Liver (tissue), 9 donors: ENCODE data around the gene HIP1. TPM values are rescaled to one million over a fixed set of nuclear protein-coding genes. Genes with fewer than 3 reads are reported as not detected.

ENCODE experiments used
- DNase-seq: peaks from one replicate; pipeline ENCODE4 v3.0.0-alpha.2; 2017; ENCODE audit warnings: low spot score
- H3K27ac ChIP-seq, 2 donors: one replicate each; pipeline ENCODE4 v1.7.0; 2013; ENCODE audit warnings: inconsistent platforms in 2 of 2, low read length in 2 of 2, control low read depth in 1 of 2, low read depth in 1 of 2, mild to moderate bottlenecking in 1 of 2
- H3K27me3 ChIP-seq, 4 donors: one replicate each; pipeline versions ENCODE4 v1.6.1 to v1.7.0; 2013; ENCODE audit warnings: low read length in 3 of 4, inconsistent platforms in 1 of 4, mild to moderate bottlenecking in 1 of 4, moderate library complexity in 1 of 4; ENCODE audit not compliant: control insufficient read depth in 4 of 4, insufficient read depth in 4 of 4
- H3K36me3 ChIP-seq, 4 donors: one replicate each; pipeline versions ENCODE4 v1.6.1 to v1.7.0; 2013; ENCODE audit warnings: low read length in 3 of 4, mild to moderate bottlenecking in 3 of 4, low read depth in 1 of 4, moderate library complexity in 1 of 4; ENCODE audit not compliant: control insufficient read depth in 4 of 4, insufficient read depth in 3 of 4
- H3K4me1 ChIP-seq, 4 donors: one replicate each; pipeline versions ENCODE4 v1.6.1 to v1.7.0; 2013; ENCODE audit warnings: low read length in 3 of 4, mild to moderate bottlenecking in 3 of 4, moderate library complexity in 1 of 4; ENCODE audit not compliant: control insufficient read depth in 4 of 4, insufficient read depth in 4 of 4
- H3K4me3 ChIP-seq, 3 donors: one replicate each; pipeline versions ENCODE4 v1.6.1 to v1.7.0; 2013; ENCODE audit warnings: low read length in 3 of 3, control low read depth in 1 of 3, low read depth in 1 of 3, mild to moderate bottlenecking in 1 of 3
- H3K9ac ChIP-seq, 2 donors: one replicate each; pipeline ENCODE4 v1.7.0; 2013; ENCODE audit warnings: low read length in 2 of 2, mild to moderate bottlenecking in 2 of 2, moderate library complexity in 2 of 2, control low read depth in 1 of 2, low read depth in 1 of 2
- H3K9me3 ChIP-seq, 4 donors: one replicate each; pipeline versions ENCODE4 v1.6.1 to v1.7.0; 2013; ENCODE audit warnings: low read length in 3 of 4; ENCODE audit not compliant: control insufficient read depth in 4 of 4
- ATF3 ChIP-seq: IDR thresholded peaks from 2 replicates; pipeline ENCODE4 v1.6.1; 2016; ENCODE audit warnings: antibody characterized with exemption
- CTCF ChIP-seq: fragments of 150-350 bp; IDR thresholded peaks from 2 replicates; pipeline ENCODE4 v1.5.1; 2017; ENCODE audit warnings: improper control_type of control experiment, low read depth, low read length; ENCODE audit not compliant: missing input control
- EGR1 ChIP-seq, 2 donors: IDR thresholded peaks; 2 replicates each; pipeline ENCODE4 v1.6.1; 2016 to 2018; ENCODE audit warnings: antibody characterized with exemption in 2 of 2, low read depth in 2 of 2
- FOXA2 ChIP-seq: IDR thresholded peaks from 2 replicates; pipeline ENCODE4 v1.6.1; 2016; ENCODE audit warnings: antibody characterized with exemption
- GABPA ChIP-seq, 2 donors: IDR thresholded peaks in 1 of 2; conservative IDR thresholded peaks in 1 of 2; 2 replicates each; pipeline ENCODE4 v1.6.1; 2016; ENCODE audit warnings: antibody characterized with exemption in 2 of 2, mild to moderate bottlenecking in 1 of 2, moderate library complexity in 1 of 2
- HNF4A ChIP-seq, 2 donors: conservative IDR thresholded peaks; 2 replicates each; pipeline ENCODE4 v1.6.1; 2016; ENCODE audit warnings: antibody characterized with exemption in 2 of 2, mild to moderate bottlenecking in 2 of 2
- HNF4G ChIP-seq: IDR thresholded peaks from 2 replicates; pipeline ENCODE4 v1.6.1; 2016; ENCODE audit warnings: antibody characterized with exemption
- JUND ChIP-seq, 2 donors: IDR thresholded peaks; 2 replicates each; pipeline ENCODE4 v1.6.1; 2016; ENCODE audit warnings: antibody characterized with exemption in 2 of 2
- MAX ChIP-seq: IDR thresholded peaks from 2 replicates; pipeline ENCODE4 v1.6.1; 2016; ENCODE audit warnings: antibody characterized with exemption
- NR2F2 ChIP-seq: IDR thresholded peaks from 2 replicates; pipeline ENCODE4 v1.6.1; 2016; ENCODE audit warnings: antibody characterized with exemption
- RAD21 ChIP-seq, 2 donors: IDR thresholded peaks; 2 replicates each; pipeline ENCODE4 v1.6.1; 2016; ENCODE audit warnings: antibody characterized with exemption in 2 of 2, mild to moderate bottlenecking in 2 of 2
- REST ChIP-seq: IDR thresholded peaks from 2 replicates; pipeline ENCODE4 v1.6.1; 2016; ENCODE audit warnings: antibody characterized with exemption, mild to moderate bottlenecking
- RXRA ChIP-seq, 2 donors: IDR thresholded peaks; 2 replicates each; pipeline ENCODE4 v1.6.1; 2017 to 2018; ENCODE audit warnings: antibody characterized with exemption in 2 of 2, mild to moderate bottlenecking in 1 of 2
- SP1 ChIP-seq: IDR thresholded peaks from 2 replicates; pipeline ENCODE4 v1.6.1; 2018; ENCODE audit warnings: antibody characterized with exemption, mild to moderate bottlenecking
- TAF1 ChIP-seq: conservative IDR thresholded peaks from 2 replicates; pipeline ENCODE4 v1.6.1; 2016; ENCODE audit warnings: antibody characterized with exemption, mild to moderate bottlenecking
- YY1 ChIP-seq: IDR thresholded peaks from 2 replicates; pipeline ENCODE4 v1.6.1; 2016; ENCODE audit warnings: antibody characterized with exemption, mild to moderate bottlenecking
- ZBTB33 ChIP-seq: IDR thresholded peaks from 2 replicates; pipeline ENCODE4 v1.6.1; 2016; ENCODE audit warnings: antibody characterized with exemption
- WGBS: extraction: QIAGEN DNeasy Blood & Tissue Kit; methylation state at CpG from one replicate; pipeline ENCODE4 v1.1.7; 2013; 5-methylcytosine and 5-hydroxymethylcytosine counted together
- polyA plus RNA-seq, 2 donors: library from polyadenylated mRNA; stranded (reverse) in 1 of 2; unstranded in 1 of 2; fragments of 200-250 nt in 1 of 2; fragments of >200 nt in 1 of 2; fragmentation: Nextera tagmentation in 1 of 2; extraction: Ambion mirVana in 1 of 2; gene quantifications; one replicate each; pipeline versions ENCODE4 v1.2.1 to v1.2.3, GENCODE V29; 2013 to 2015
- total RNA-seq, 2 donors: library from RNA; depleted of rRNA; stranded (reverse); fragments of >200 nt; gene quantifications; one replicate each; pipeline ENCODE4 v1.2.3, GENCODE V29; 2014
- donor health status: healthy.
- donor health status: healthy.
- donor health status: healthy.
- donor health status: healthy.
- donor health status: healthy.

Gene HIP1
- total and polyA plus RNA-seq, 4 donors = 3.8 to 13.6 (median 7.8) TPM

- Histone ChIP-seq H3K36me3 (peaks cover 0 to 2% (median 0%) of the 10 kb centered on the region in 4 donors), H3K9ac (no peak overlapping the region), H3K27me3 (no peaks in the 10 kb centered on the region), H3K4me1 (no peaks in the 10 kb centered on the region), H3K27ac (peak overlapping the region in 1 of 2 donors; percentile 76), H3K9me3 (peaks cover 0 to 3% (median under 1%) of the 10 kb centered on the region in 4 donors), H3K4me3 (no peak overlapping the region)
- no peak for DNase-seq
- no peak for TF ChIP-seq ATF3
- TF ChIP-seq EGR1 (IDR thresholded peaks at IDR 0.05; ENCODE audit: low read depth in 2 of 2) = no peak
- TF ChIP-seq CTCF = no peak
- 89% methylated on average over 16 of the region's 16 CpGs for WGBS
Observed at GRCh38 chr7:75623390-75624133, 115.2 kb downstream of the HIP1 start.

GRCh38 chr7:75621124-75621523 lies 117.6 kb downstream of the HIP1 start:
- H3K9ac ChIP-seq = no peak overlapping the region
- TF ChIP-seq CTCF (no peak), MAX (no peak), SP1 (no peak), HNF4A (conservative IDR thresholded peaks at IDR 0.05) (no peak), ZBTB33 (no peak), HNF4G (no peak), GABPA (IDR thresholded peaks at IDR 0.05 in 1 of 2, conservative IDR thresholded peaks at IDR 0.05 in 1 of 2) (no peak), FOXA2 (no peak), NR2F2 (no peak), YY1 (no peak), RXRA (IDR thresholded peaks at IDR 0.05) (no peak), TAF1 (no peak), EGR1 (IDR thresholded peaks at IDR 0.05; ENCODE audit: low read depth in 2 of 2) (no peak), RAD21 (IDR thresholded peaks at IDR 0.05) (no peak), REST (no peak), ATF3 (no peak), JUND (IDR thresholded peaks at IDR 0.05) (no peak)
- H3K27ac ChIP-seq = no peak overlapping the region
- no peak overlapping the region for H3K4me3 ChIP-seq
- 86% methylated on average over 9 of the region's 9 CpGs for WGBS
- no peaks in the 10 kb centered on the region for H3K36me3 ChIP-seq
- DNase-seq = no peak
- H3K27me3 ChIP-seq = no peaks in the 10 kb centered on the region
- no peaks in the 10 kb centered on the region for H3K9me3 ChIP-seq
- no peaks in the 10 kb centered on the region for H3K4me1 ChIP-seq
